VCaP (cell line): ENCODE measurements around the gene FAM131A.
A peak's percentile ranks its signal among the peaks of the same experiment; 100 is the strongest.

ENCODE experiments used
- H3K27ac ChIP-seq: fragments of 450-650 bp; 2 replicates; pipeline ENCODE4 v1.5.1; 2017
- TF ChIP-seq, protein P1 (sequence below): fragments of 450-650 bp; conservative IDR thresholded peaks from 2 replicates; pipeline ENCODE4 v1.5.1; 2017; ENCODE audit warnings: mild to moderate bottlenecking, moderate library complexity

The FAM131A gene

DNA sequence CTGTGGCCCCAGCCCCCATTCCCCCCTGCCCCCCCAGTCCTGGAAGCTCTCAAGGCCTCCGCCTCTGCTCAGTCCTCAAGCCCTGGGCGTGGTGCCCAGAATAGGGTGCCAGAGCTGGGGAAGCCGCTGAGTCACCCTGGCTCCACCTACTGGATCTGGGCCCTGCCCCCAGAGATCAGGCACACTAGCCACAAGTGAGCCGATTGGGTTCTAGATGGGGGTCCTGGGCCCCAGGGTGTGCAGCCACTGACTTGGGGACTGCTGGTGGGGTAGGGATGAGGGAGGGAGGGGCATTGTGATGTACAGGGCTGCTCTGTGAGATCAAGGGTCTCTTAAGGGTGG is 17.3 kb upstream of the FAM131A start:
- TF ChIP-seq, protein P1, sequence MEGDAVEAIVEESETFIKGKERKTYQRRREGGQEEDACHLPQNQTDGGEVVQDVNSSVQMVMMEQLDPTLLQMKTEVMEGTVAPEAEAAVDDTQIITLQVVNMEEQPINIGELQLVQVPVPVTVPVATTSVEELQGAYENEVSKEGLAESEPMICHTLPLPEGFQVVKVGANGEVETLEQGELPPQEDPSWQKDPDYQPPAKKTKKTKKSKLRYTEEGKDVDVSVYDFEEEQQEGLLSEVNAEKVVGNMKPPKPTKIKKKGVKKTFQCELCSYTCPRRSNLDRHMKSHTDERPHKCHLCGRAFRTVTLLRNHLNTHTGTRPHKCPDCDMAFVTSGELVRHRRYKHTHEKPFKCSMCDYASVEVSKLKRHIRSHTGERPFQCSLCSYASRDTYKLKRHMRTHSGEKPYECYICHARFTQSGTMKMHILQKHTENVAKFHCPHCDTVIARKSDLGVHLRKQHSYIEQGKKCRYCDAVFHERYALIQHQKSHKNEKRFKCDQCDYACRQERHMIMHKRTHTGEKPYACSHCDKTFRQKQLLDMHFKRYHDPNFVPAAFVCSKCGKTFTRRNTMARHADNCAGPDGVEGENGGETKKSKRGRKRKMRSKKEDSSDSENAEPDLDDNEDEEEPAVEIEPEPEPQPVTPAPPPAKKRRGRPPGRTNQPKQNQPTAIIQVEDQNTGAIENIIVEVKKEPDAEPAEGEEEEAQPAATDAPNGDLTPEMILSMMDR, result no peak
- H3K27ac ChIP-seq, result peak overlapping the region; percentile 50; the same call in 1 of the 2 replicates

DNA sequence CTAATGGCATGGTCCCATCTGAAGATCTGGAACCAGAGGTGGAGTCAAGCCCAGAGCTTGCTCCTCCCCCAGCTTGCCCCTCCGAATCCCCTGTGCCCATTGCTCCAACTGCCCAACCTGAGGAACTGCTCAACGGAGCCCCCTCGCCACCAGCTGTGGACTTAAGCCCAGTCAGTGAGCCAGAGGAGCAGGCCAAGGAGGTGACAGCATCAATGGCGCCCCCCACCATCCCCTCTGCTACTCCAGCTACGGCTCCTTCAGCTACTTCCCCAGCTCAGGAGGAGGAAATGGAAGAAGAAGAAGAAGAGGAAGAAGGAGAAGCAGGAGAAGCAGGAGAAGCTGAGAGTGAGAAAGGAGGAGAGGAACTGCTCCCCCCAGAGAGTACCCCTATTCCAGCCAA is 15.7 kb upstream of the FAM131A start:
- no peak overlapping the region for H3K27ac ChIP-seq
- TF ChIP-seq, protein P1, result no peak

DNA sequence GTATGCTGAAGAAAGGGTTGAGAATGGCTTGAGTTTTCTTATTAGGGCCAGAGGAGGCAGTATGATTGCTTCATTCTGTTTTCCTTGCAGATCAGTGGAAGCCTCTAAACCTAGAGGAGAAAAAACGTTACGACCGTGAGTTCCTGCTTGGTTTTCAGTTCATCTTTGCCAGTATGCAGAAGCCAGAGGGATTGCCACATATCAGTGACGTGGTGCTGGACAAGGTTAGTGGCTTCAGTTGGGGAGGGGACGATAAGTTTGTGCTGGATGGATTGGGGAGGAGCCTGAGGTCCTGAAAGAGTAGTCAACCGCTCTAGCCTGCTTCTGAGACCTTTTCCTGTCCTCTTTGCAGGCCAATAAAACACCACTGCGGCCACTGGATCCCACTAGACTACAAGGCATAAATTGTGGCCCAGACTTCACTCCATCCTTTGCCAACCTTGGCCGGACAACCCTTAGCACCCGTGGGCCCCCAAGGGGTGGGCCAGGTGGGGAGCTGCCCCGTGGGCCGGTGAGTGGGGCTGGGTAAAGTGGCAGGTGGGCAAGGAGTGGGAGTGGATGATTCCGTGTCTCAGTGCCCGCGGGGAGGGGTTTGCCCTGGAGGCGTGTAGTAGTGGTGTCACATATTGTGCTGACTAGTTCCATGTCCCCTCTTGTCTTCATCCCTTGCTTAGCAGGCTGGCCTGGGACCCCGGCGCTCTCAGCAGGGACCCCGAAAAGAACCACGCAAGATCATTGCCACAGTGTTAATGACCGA is 14.5 kb upstream of the FAM131A start:
- no peak overlapping the region for H3K27ac ChIP-seq
- TF ChIP-seq, protein P1, result no peak

DNA sequence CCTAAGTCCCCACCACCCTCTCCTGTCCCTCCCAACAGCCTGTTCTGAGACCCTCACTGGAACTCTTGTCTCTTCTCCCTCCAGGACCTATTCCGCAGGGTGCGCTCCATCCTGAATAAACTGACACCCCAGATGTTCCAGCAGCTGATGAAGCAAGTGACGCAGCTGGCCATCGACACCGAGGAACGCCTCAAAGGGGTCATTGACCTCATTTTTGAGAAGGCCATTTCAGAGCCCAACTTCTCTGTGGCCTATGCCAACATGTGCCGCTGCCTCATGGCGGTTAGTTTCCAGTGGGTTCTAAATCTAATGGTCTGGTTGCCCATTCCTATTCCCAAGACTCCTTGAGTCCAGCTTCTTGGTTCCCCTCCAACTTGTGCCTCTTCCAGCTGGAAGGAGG is 13.7 kb upstream of the FAM131A start:
- TF ChIP-seq, protein P1, result no peak
- no peak overlapping the region for H3K27ac ChIP-seq

DNA sequence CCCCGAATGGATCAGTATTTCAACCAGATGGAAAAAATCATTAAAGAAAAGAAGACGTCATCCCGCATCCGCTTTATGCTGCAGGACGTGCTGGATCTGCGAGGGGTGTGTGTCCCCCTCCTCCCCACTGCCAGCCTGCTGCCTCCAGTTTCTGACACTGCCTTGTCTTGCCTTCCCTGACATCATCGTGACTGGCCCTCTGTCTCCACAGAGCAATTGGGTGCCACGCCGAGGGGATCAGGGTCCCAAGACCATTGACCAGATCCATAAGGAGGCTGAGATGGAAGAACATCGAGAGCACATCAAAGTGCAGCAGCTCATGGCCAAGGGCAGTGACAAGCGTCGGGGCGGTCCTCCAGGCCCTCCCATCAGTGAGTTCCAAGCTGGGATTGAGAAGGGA is 12.1 kb upstream of the FAM131A start:
- TF ChIP-seq, protein P1, result no peak
- no peak overlapping the region for H3K27ac ChIP-seq

DNA sequence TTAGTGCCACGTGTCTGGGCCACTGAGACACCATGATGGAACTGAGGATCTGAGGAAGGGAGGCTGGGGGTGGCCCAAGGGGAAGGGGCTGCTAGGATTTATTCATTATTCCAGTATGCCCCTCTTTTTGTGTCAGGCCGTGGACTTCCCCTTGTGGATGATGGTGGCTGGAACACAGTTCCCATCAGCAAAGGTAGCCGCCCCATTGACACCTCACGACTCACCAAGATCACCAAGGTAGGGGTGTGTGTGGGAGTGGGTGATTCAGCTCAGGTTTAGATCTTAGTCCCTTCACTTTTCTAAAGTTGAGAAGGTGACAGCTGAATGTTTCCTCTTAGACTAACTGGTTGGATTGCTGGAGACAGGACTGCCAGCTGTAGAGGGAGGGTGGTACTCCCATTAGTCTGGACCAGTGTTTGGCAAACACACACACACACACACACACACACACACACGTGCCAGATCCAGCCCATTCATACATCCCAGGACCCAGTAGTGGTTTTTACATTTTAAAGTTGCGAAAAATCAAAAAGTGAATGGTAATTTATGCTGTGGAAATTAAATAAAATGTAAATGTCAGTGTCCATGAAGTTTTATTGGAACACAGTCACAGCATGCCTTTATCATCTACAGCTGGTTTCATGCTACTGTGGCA is 11.6 kb upstream of the FAM131A start:
- TF ChIP-seq, protein P1, result no peak
- H3K27ac ChIP-seq, result no peak overlapping the region; the same call in 1 of the 2 replicates

DNA sequence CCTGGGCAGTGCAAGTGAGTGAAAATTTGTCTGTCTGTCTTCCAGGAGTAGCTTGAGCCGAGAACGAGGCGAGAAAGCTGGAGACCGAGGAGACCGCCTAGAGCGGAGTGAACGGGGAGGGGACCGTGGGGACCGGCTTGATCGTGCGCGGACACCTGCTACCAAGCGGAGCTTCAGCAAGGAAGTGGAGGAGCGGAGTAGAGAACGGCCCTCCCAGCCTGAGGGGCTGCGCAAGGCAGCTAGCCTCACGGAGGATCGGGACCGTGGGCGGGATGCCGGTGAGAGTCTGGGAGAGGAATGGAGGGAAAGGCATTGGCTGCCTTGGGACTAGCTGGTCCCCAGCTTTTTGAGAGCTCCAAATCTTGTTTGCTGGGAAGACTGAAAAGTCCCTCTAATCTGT is 10.2 kb upstream of the FAM131A start:
- TF ChIP-seq, protein P1, result no peak

More for the DNA sequence above, 10.2 kb upstream of the FAM131A start:
- 0 out of 2 replicates have a peak overlapping the region, but pooled peaks have one; percentile 8 for H3K27ac ChIP-seq
